ENCODE data around the gene RNF4. TPM values are rescaled to one million over a fixed set of nuclear protein-coding genes. Genes with fewer than 3 reads are reported as not detected.
"Not testable (repeated sequence)": the region's sequence is repeated elsewhere in the genome, so short reads cannot be mapped to it uniquely, and the experiment has no call there.

Gene RNF4
- total RNA-seq, 1 donor, result 30.4 TPM

- no peak for DNase-seq (ENCODE audit: low read depth in 2 of 3, low spot score in 2 of 3)
These were observed 47.7 kb downstream of the RNF4 start for GRCh38 chr4:2516635-2517034.

GRCh38 chr4:2526559-2526958, 57.7 kb downstream of the RNF4 start:
- peak in 1 of 3 donors; percentile 5 for DNase-seq (ENCODE audit: low read depth in 2 of 3, low spot score in 2 of 3)

GRCh38 chr4:2534904-2535375, 66.0 kb downstream of the RNF4 start:
- DNase-seq (ENCODE audit: low read depth in 2 of 3, low spot score in 2 of 3), result no peak

GRCh38 chr4:2535376-2536192, 66.7 kb downstream of the RNF4 start:
- DNase-seq (ENCODE audit: low read depth in 2 of 3, low spot score in 2 of 3), result peak; percentile 22 to 95 (median 90)

GRCh38 chr4:2536193-2537010, 67.5 kb downstream of the RNF4 start, which contains the start of gene FAM193A:
TSS of gene FAM193A (plus strand) at chr4:2536647. CDS start at chr4:2536916, 269 bp downstream.
- DNase-seq (ENCODE audit: low read depth in 2 of 3, low spot score in 2 of 3), result peak; percentile 97 to 100 (median 99)

- peak; percentile 41 to 56 (median 51) for DNase-seq (ENCODE audit: low read depth in 2 of 3, low spot score in 2 of 3)
These were observed 68.3 kb downstream of the RNF4 start for GRCh38 chr4:2537011-2537830.

GRCh38 chr4:2543580-2544191, 74.8 kb downstream of the RNF4 start:
- not testable (repeated sequence) for DNase-seq (ENCODE audit: low read depth in 2 of 3, low spot score in 2 of 3)

GRCh38 chr4:2545321-2546013, 76.6 kb downstream of the RNF4 start:
- DNase-seq (ENCODE audit: low read depth in 2 of 3, low spot score in 2 of 3), result no peak

- DNase-seq (ENCODE audit: low read depth in 2 of 3, low spot score in 2 of 3), result no peak
These were observed 77.4 kb downstream of the RNF4 start for GRCh38 chr4:2546286-2546823.

- DNase-seq (ENCODE audit: low read depth in 2 of 3, low spot score in 2 of 3), result not testable (repeated sequence)
These were observed 78.2 kb downstream of the RNF4 start for GRCh38 chr4:2546961-2547691.

- no peak for DNase-seq (ENCODE audit: low read depth in 2 of 3, low spot score in 2 of 3)
These were observed 82.2 kb downstream of the RNF4 start for GRCh38 chr4:2551118-2551517.

GRCh38 chr4:2552806-2553205, 83.9 kb downstream of the RNF4 start:
- DNase-seq (ENCODE audit: low read depth in 2 of 3, low spot score in 2 of 3), result no peak

- DNase-seq (ENCODE audit: low read depth in 2 of 3, low spot score in 2 of 3), result no peak
These were observed 89.4 kb downstream of the RNF4 start for GRCh38 chr4:2558301-2558700.

GRCh38 chr4:2560167-2560566, 91.3 kb downstream of the RNF4 start:
- DNase-seq (ENCODE audit: low read depth in 2 of 3, low spot score in 2 of 3), result no peak

Other genes starting within 250 kb of the RNF4 start
- gene HAUS3, start 227.0 kb upstream of the RNF4 start, total RNA-seq, result 15.9 TPM
- 0.81 TPM for gene POLN, start 227.0 kb upstream of the RNF4 start, total RNA-seq
- 92.9 TPM for gene MXD4, start 207.0 kb upstream of the RNF4 start, total RNA-seq
- gene ZFYVE28, start 50.5 kb upstream of the RNF4 start, total RNA-seq, result 2.7 TPM
- gene CFAP99, start 50.2 kb upstream of the RNF4 start, total RNA-seq, result 0.27 TPM
- gene FAM193A, start 67.5 kb downstream of the RNF4 start, total RNA-seq, result 36.9 TPM